ENCODE data around the gene INSL4.

- TF ChIP-seq USF2 (IDR thresholded peaks at IDR 0.05; ENCODE audit: borderline replicate concordance, low read depth, low read length) (no peak), RFX5 (IDR thresholded peaks at IDR 0.05; ENCODE audit: low read length) (no peak), TEAD4 (IDR thresholded peaks at IDR 0.05; ENCODE audit: borderline replicate concordance, insufficient read depth) (no peak), MAX (IDR thresholded peaks at IDR 0.05; ENCODE audit: low read depth) (no peak), POLR2AphosphoS5 (IDR thresholded peaks at IDR 0.05; ENCODE audit: low read depth, low read length) (no peak), CTCF (IDR thresholded peaks at IDR 0.05) (no peak), EZH2phosphoT487 (IDR thresholded peaks at IDR 0.05; ENCODE audit: borderline replicate concordance, low read depth) (no peak), ZBTB33 (IDR thresholded peaks at IDR 0.05; ENCODE audit: borderline replicate concordance, low read depth) (no peak), JUND (IDR thresholded peaks at IDR 0.05) (no peak), NRF1 (IDR thresholded peaks at IDR 0.05; ENCODE audit: low read depth, low read length) (no peak), FOXJ3 (CRISPR knock-in tag; IDR thresholded peaks at IDR 0.05) (no peak), REST (IDR thresholded peaks at IDR 0.05; ENCODE audit: low read depth, low read length) (no peak)
Measured at GRCh38 chr9:5263351-5264218, 32.4 kb downstream of the INSL4 start.
